Activated CD8-positive, alpha-beta memory T cell treated with anti-CD3 and anti-CD28 coated beads for 24 hours (primary cell): Measurements from ENCODE around the gene DSG2.
"Not testable (repeated sequence)": the region's sequence is repeated elsewhere in the genome, so short reads cannot be mapped to it uniquely, and the experiment has no call there.

Source experiments
- DNase-seq: peaks from one replicate; pipeline ENCODE4 v3.0.0-alpha.2; 2020

The DSG2 gene

DNA sequence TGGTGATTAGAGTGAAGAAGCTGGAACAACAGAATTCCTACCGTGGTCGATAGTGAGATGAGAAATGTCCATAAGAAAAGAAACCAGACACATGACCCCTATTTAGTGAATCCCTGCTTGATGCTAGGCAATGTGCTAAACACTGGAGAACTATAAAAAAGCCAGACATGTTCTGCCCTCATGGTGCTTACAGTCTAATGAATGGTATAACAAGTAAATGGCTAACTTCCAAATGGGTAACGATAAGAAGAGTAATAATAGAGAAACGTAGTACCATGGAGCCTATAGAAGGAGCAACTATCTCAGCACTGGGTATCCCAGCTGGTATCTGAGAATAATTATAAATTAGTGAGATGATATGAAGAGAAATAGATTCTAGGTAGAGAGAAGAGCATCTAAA is 5.0 kb downstream of the DSG2 start:
- DNase-seq, result no peak

DNA sequence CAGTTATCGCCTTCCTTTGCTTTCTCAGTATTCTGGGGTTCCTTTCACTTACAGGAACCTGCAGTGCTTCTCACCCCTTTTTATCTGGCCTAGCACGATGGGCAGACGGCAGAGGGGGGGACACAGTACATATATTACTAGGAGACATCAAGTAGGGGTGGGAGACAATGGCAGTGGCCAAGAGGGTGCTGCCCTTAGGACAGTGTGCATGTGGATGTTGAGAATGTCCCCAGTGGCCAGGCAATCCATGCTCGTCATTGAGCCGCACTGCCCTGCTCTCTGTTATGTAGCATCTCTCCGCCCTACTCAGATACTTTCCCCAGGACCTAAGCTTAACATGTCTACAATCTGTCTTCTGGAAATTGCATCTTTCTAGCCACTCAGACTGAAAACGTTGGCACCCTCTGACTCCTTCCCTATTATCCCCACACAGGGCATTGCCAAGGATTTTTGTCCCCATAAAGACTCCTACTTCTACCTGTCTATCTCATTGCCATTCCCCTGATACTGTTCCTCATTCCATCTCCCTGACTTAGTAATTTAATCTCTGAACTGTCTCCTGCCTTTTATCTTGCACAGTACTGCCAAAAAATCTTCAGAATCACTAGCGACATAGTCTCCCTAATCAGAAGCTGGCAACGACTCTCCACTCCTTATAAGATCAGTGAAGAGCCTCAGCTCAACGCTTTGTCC is 6.6 kb downstream of the DSG2 start:
- no peak for DNase-seq

DNA sequence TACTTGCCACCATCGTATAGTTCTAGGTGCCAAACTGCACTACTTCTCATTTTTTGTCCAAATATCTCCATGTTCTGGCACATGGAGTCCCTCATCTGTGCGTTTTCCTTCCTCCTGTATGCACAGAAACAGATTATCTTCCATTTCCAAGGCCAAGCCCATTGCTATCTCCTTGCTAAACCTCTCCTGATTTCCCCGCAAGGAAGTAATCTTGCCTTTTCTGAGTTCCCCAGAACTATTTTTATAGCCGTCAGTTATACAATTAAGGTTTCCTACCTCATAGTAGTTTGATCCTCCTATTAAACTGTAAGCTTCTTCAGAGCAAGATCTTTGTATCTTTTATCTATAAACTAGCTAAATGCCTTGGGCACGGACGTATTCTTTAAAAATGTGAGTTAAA is 7.2 kb downstream of the DSG2 start:
- DNase-seq, result no peak

DNA sequence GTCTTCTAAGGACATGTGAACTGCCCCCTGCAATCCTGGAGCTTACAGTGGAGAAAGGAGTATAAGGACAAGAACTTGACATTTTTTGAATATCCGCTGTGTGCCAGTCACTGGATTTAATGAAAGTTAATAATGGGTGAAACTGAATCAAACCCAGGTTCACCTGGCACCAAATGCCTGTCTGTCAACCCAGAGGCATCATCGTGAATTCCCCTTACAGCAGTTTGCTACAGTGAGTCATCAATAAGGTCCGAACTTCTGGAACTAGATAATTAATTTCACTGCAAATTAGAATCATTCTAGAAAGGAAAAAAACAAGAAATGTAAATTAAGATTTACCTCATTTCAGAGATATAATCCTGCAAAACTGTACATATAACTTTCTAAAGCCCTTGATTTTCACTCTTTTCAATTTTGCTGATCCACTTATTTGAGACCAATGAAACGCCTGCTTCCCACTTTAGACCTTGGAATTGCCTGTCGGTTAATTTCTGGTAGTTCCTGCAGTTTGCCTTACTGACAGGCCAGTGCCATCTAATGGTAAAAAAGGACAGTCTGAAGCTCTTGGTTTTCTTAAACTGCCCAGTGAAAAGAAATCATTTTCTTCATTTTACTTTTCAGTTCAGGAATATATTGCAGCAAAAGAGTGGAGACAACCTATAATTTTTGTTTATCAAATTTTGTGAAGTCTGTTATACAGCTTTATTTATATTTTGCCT is 8.2 kb downstream of the DSG2 start:
- no peak for DNase-seq

DNA sequence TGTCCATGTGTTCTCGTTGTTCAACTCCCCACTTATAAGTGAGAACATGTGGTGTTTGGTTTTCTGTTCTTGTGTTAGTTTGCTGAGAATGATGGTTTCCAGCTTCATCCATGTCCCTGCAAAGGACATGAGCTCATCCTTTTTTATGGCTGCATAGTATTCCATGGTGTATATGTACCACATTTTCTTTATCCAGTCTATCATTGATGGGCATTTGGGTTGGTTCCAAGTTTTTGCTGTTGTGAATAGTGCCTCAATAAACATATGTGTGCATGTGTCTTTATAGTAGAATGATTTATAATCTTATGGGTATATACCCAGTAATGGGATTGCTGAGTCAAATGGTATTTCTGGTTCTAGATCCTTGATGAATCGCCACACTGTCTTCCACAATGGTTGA is 9.1 kb downstream of the DSG2 start:
- not testable (repeated sequence) for DNase-seq

DNA sequence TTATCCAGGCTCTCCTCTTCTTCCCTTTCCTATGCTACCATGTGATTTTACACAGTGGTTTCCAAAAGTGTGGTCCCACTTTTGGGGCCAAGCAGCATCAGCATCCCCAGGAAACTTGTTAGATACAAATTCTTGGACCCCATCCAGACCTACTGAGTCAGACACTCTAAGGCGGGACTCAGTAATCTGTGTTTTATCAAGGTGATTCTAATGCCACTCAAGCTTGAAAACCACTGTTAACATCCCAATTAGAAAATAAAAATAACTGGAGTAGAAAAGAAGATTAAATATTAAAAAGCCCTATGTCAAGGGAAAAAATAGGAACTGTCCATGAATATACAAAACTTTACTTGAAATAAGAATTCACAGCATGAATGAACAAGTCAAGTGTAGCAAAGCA is 10.8 kb downstream of the DSG2 start:
- no peak for DNase-seq

DNA sequence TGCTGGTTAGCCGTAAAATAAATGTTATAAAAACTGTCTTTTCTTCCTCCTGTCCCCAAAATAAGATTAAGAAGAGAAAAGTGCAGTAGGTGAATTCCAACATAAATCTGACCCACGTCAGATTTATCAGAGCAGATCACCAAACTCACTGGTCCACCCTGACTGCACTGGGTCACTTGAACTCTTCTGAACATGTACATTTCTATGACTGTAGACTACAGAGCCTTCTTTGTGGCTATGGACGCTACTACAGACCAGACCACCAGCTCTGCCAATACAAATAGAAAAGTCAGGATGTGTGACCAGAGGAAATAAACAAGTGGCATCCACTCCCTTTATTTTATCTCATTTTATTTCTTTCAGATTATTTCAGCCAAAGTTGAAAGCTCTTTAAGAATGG is 11.6 kb downstream of the DSG2 start:
- DNase-seq, result no peak

DNA sequence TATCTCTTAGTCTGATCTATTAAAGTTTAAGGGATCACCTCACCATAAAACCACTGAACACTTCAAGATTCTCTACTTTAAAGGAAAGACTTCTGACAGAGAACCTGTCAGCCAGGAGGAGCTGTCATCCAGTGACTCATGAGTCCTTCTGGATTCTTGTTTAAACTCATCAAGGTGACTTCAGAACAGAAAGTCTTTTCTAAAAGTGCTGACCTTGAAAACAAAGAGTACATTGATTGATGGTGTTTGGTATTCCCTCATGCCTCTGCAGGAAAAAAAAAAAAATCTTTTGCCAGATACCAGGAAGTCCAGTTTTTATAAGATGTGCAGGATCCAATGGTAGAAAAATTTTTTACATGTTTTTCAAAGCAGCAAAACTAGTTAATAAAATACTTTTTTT is 12.3 kb downstream of the DSG2 start:
- DNase-seq, result no peak

DNA sequence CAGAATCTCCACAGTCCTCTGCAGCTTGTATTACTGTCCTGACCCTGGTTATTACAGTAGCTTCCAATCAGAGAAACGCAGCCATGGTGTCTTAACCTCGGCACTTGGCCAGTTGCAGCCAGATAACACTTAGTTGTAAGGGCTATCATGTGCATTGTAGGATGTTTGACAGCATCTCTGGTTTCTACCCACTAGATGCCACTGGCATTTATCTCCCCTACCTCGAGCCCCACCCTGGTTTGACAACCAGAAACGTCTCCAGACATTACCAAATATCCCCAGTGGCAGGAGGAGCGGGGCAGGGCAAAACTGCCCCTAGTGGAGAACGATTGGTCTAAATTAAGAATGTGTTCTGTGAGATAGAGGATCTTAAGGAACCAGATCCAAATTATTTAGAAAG is 13.1 kb downstream of the DSG2 start:
- no peak for DNase-seq

DNA sequence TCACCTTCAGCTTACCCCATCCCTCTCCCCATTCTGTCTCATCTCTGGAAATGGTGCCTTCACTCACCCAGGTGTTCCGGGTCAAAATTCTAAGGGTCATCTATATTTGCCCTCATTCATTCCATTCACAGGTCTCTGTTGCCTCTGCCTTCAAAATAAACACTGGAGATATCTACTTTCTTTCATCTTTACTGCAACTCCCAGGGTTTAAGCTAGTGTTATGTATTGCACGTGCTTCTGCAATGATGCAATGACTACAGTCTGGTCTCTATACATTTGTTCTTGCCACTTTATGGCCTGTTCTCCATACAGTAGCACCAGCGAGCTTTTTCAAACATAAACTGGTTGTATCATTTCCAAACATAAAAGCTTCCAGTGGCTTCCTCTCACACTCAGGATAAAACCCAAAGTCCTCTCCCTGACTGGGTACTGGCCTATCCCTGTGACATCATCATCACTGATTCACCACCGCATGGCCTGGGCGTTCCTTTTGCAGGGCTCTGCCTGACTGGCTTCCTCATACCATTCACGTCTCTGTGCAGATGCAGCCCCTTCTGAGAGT is 14.3 kb downstream of the DSG2 start:
- DNase-seq, result no peak

DNA sequence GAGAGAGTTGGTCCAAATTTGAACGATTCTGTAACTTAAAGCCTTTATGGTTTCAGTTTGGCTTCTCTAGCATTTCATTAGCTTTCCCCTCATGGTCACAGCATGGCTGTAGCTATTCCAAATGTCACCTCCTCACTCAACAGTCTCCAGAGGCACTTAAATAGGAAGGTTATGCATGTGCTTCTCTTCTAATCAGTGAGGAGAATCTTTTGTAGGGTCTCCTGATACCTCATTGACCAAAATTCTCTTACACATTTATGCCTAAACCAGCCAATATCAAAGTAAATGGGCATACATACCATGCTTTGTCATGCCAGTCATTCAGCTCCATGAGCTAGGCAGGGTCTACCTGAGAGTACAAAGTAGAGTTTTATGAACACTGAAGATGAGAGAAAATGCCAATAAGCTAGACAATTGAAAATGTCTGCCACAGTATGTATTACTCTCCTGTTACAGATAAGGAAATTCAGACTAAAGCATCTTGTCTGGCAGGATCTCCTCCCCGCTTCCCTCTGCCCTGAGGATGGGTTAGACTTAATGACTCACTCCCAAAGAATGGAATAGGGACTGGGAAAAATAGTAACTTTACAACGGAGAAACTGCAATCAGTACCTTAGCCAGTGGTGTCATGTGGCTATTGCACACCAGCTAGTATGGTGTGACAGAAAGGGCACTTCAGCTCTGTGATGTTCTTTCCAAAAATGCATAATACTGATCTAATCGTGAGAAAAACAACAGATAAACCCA is 15.4 kb downstream of the DSG2 start:
- no peak for DNase-seq

DNA sequence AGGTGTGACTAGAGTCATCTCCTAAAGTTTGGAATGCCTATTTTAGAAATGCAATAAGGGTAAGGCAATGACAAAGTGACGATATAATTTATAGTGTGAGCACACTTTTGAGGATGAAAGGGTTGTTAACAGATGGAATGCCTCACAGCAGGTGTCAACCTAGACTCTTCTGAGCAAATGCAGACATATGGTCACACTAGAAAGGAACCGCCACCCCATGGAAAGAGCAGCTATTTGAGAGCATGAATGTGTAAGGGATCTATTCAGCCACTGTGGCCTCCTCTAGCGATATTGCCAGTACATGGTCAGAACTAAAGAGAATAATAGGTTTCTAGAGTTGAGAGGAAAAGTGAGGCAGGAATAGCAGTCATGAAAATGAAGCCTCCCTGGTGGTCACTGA is 18.5 kb downstream of the DSG2 start:
- no peak for DNase-seq

DNA sequence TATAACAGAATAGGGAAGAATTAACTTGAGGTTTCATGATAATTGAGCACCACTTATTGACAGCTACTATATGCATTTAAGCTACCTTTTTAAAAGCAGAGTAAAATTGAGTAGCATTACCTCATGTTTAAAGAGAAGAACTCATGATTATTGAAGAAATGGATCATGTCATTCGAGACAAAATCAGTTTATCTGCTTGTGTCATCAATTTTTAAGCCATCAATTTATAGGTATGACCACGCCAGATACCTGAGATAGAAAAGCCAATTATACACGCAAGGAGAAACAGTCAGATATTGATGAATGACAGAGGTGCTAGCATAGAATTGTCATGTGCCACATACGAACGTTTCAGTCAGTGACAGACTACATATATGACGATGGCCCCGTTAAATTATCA is 28.4 kb downstream of the DSG2 start:
- no peak for DNase-seq

DNA sequence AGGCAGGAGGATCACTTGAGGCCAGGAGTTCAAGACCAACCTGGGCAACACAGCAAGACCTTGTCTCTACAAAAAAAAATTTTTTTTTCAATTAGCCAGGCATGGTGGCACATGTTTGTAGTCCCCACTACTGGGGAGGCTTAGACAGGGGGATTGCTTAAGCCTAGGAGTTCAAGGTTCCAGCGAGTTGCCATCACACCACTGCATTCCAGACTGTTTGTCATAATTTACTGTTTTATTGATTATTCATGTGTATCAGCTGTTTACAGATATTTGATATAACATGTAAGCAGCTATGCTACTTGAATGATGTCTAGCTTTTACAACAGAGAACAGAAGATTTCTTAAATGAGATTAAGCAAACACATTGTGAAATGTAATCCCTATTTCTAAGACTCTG is 35.3 kb downstream of the DSG2 start:
- no peak for DNase-seq

DNA sequence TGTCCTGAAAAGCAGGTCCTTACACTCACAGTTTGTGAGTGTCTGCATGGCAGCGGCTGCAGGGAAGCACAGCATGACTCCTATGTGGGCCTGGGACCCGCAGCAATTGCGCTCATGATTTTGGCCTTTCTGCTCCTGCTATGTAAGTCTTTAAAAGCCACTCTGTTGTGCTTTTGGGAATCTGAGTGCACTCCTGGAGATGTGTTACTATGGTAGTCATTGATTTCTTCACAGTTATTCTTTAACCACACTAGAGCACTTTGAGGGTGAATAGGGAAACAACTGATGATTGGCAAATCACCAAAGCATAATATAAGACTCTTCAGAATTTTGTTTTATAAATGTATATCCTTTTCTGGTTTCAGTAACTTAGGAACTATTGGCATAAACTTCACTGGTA is 40.9 kb downstream of the DSG2 start:
- no peak for DNase-seq

DNA sequence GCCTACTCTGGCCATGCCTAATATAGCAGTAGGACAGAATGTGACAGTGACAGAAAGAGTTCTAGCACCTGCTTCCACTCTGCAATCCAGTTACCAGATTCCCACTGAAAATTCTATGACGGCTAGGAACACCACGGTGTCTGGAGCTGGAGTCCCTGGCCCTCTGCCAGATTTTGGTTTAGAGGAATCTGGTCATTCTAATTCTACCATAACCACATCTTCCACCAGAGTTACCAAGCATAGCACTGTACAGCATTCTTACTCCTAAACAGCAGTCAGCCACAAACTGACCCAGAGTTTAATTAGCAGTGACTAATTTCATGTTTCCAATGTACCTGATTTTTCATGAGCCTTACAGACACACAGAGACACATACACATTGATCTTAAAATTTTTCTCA is 48.5 kb downstream of the DSG2 start:
- DNase-seq, result no peak

DNA sequence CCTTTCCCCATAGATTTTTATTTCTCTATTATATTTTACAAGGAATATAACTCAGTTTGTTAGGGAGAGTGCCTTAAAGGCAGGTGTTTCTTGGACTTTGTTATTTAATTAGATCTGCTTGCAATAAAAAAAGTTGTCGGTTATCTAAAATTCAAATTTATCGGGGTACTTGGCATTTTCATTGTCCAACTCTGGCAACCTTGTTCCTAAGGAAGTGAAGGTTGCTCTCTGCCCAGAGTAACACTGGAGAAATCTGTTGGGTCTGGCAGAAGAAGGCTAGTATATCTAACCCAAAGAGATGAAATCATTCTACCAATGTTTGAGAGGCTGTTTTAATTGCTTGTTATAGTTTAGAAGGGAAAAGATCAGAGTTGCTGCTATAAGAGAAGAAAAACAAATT is 50.9 kb downstream of the DSG2 start:
- DNase-seq, result no peak

DNA sequence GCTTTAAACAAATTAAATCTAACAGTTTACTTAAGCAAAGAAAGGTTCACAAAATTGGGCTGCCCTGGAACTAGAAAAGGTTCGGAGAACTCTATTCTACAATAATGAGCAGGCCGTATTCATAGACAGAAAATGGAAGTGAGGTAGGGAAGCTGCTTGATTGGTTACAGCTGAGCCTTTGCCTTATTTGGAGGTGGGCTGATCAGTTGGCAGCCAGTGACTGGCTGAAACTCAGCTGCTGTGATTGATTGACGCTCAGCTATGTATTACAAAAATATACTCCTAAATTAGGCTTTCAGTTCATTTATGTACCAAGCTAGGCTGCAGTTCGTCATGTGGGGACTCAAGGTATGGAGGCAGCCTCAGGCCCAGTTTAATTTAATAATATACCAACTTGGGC is 51.4 kb downstream of the DSG2 start:
- DNase-seq, result no peak

DNA sequence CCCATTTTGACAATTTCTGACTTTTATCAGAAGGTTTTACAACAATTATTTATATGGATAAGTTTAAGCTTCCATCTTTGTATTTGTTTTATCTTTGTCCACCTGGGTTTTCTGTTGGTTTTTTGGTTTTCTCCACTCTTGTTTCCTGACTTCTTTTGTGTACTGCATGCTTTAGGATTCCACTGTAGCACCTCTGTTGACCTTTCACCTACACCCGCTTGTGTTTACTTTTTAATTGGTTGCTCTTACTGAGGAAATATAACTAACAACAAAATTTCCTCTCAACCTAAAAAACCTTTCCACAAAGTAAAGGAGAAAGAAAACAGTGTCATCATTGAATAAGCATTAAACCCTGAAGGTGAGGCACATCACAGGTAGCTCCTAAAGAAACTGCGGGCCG is 53.9 kb downstream of the DSG2 start:
- DNase-seq, result no peak

DNA sequence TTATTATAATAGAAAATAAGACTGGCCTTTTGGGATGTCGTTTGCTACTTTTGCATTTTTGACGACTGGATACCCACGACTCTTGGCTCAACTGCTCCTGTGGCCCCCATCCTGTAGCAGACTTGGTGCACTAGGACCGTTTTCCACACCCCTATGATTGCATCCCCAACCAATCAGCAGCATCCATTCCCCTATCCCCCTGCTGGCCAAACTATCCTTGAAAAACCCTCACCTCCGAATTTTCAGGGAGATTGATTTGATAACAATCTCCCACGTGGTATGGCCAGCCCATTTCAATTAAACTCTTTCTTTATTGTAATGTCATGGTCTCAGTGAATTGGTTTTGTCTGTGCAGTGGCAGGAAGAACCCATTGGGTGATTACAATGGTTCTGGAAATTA is 55.8 kb downstream of the DSG2 start:
- DNase-seq, result no peak

DNA sequence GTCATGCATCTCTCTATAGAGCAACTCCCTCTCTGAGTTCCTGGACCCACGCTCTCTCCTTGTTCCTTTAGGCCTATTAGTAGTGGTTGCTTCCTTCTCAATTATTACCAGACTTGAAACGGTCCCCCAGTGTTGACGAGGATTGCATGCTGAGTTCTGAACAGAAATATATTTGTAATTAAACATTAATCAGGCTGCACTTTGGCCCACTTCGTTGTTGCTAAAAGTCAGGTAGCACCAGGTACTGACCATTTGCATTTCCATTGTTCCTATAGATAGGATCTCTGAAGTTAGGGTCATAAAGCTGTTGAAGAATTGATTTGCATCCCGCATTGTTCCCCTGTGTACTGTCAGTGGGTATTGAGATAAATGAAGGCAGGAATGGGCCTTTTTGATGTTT is 56.8 kb downstream of the DSG2 start:
- DNase-seq, result no peak

DNA sequence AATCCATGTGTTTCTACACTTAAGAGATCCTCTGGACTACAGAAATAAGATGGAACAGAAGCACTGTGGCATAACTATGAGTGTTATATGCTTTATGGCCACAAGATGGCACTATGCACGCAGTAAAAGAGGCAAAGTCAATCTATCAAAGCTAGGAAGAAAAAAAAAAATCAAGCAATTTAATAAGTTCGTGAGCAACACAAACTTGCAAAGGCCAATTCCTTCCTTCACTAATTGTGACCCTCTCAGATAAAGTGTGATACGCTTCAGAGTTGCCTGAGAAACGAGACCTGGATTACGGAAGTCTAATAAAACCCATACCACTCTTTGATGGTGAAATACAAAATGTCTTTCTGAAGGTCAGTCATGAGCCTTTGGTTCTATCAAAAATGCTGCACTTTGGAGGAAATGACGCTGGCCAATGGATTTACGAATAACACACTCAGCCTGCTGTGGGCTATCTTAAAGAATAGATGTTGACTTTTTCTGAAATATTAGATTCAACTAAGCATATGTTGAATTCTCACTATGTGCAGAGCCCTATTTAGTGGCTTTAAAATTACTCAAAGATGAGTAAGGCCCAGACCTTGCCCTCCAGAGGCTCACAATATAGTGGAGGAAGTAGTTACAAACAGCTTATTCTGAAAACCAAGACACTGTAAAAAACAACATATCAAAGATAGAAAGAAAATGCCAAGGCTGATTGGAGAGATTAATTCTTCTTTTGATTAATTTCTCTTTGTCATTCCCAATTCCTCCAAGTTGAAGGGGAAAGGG is 58.2 kb downstream of the DSG2 start:
- DNase-seq, result no peak

DNA sequence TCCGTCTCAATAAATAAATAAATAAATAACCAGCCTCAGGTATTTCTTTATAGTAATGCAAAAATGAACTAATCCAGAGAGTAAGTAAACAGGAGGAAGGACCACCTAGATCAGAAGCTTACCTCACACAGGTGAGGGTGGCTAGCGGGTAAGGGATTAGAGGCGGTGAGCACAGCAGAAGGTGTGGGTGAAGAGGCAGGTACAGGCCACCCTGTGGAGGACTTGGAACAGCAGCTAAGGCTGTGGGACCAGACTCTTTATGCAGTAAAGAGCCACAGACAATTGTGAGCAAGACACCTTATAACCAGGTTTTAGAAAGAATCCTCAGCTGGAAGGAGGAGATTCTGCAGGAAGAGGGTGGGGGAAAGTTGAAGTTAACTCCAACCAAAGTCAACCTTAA is 59.5 kb downstream of the DSG2 start:
- no peak for DNase-seq
